H9 (cell line): ENCODE results near the gene DENND1A. TPM values are rescaled to one million over a fixed set of nuclear protein-coding genes. Genes with fewer than 3 reads are reported as not detected.

Source experiments
- DNase-seq: peaks from one replicate; pipeline ENCODE4 v3.0.0-alpha.2; 2017
- H2AFZ ChIP-seq: one replicate; pipeline ENCODE4 v1.6.1; 2013; ENCODE audit warnings: mild to moderate bottlenecking, low read length, control low read depth, moderate library complexity
- H2AK5ac ChIP-seq: 2 replicates; pipeline ENCODE4 v1.6.1; 2013; ENCODE audit warnings: low read length, control low read depth, mixed read lengths; ENCODE audit not compliant: insufficient read length
- H2BK120ac ChIP-seq: one replicate; pipeline ENCODE4 v1.6.1; 2013; ENCODE audit warnings: low read depth, mild to moderate bottlenecking, low read length, control low read depth, inconsistent platforms; ENCODE audit not compliant: poor library complexity, severe bottlenecking
- H2BK12ac ChIP-seq: 2 replicates; pipeline ENCODE4 v1.6.1; 2013; ENCODE audit warnings: low read length, control low read depth, mixed read lengths, low read depth; ENCODE audit not compliant: insufficient read length
- H2BK15ac ChIP-seq: 2 replicates; pipeline ENCODE4 v1.6.1; 2013; ENCODE audit warnings: low read depth, low read length, control low read depth
- H2BK20ac ChIP-seq: one replicate; pipeline ENCODE4 v1.6.1; 2013; ENCODE audit warnings: low read depth, mild to moderate bottlenecking, low read length, control low read depth, inconsistent platforms; ENCODE audit not compliant: poor library complexity, severe bottlenecking
- H2BK5ac ChIP-seq: 2 replicates; pipeline ENCODE4 v1.6.1; 2013; ENCODE audit warnings: low read length, control low read depth, mixed read lengths; ENCODE audit not compliant: insufficient read length
- H3K14ac ChIP-seq: 2 replicates; pipeline ENCODE4 v1.6.1; 2013; ENCODE audit warnings: low read length, control low read depth; ENCODE audit not compliant: insufficient read depth
- H3K18ac ChIP-seq: 2 replicates; pipeline ENCODE4 v1.6.1; 2013; ENCODE audit warnings: low read depth, mild to moderate bottlenecking, mixed read lengths, low read length, control low read depth; ENCODE audit not compliant: insufficient read length
- H3K23ac ChIP-seq: 2 replicates; pipeline ENCODE4 v1.6.1; 2013; ENCODE audit warnings: low read length, control low read depth, mixed read lengths, low read depth; ENCODE audit not compliant: insufficient read length
- H3K23me2 ChIP-seq: 2 replicates; pipeline ENCODE4 v1.6.1; 2013; ENCODE audit warnings: low read depth, mild to moderate bottlenecking, mixed read lengths, low read length, control low read depth; ENCODE audit not compliant: insufficient read length, poor library complexity, severe bottlenecking
- H3K27ac ChIP-seq: 2 replicates; pipeline ENCODE4 v1.5.1; 2013; ENCODE audit warnings: low read length, control low read depth, mixed read lengths, low read depth; ENCODE audit not compliant: insufficient read length
- H3K27me3 ChIP-seq: 2 replicates; pipeline ENCODE4 v1.6.1; 2013; ENCODE audit warnings: low read length, control low read depth, inconsistent platforms; ENCODE audit not compliant: insufficient read depth
- H3K4ac ChIP-seq: 2 replicates; pipeline ENCODE4 v1.6.1; 2013; ENCODE audit warnings: low read depth, mild to moderate bottlenecking, control low read depth, inconsistent platforms, low read length, moderate library complexity
- H3K4me1 ChIP-seq: 2 replicates; pipeline ENCODE4 v1.6.1; 2013; ENCODE audit warnings: low read length, control low read depth, inconsistent platforms; ENCODE audit not compliant: insufficient read depth
- H3K4me2 ChIP-seq: 2 replicates; pipeline ENCODE4 v1.6.1; 2013; ENCODE audit warnings: low read length, control low read depth, mixed read lengths; ENCODE audit not compliant: insufficient read length, insufficient read depth
- H3K56ac ChIP-seq: 2 replicates; pipeline ENCODE4 v1.6.1; 2013; ENCODE audit warnings: low read depth, mild to moderate bottlenecking, mixed read lengths, low read length, control low read depth; ENCODE audit not compliant: insufficient read length
- H3K79me1 ChIP-seq: 2 replicates; pipeline ENCODE4 v1.6.1; 2013; ENCODE audit warnings: low read depth, mild to moderate bottlenecking, moderate library complexity, low read length, control low read depth, inconsistent platforms; ENCODE audit not compliant: insufficient read depth, poor library complexity, severe bottlenecking
- H3K79me2 ChIP-seq: 2 replicates; pipeline ENCODE4 v1.6.1; 2013; ENCODE audit warnings: low read length, control low read depth, inconsistent platforms; ENCODE audit not compliant: insufficient read depth
- H3K9ac ChIP-seq: 2 replicates; pipeline ENCODE4 v1.6.1; 2013; ENCODE audit warnings: low read length, control low read depth, mixed read lengths; ENCODE audit not compliant: insufficient read length; ENCODE audit errors: extremely low read depth
- H3K9me3 ChIP-seq: one replicate; pipeline ENCODE4 v1.6.1; 2013; ENCODE audit warnings: low read depth, low read length, inconsistent platforms; ENCODE audit not compliant: control insufficient read depth
- H3T11ph ChIP-seq: one replicate; pipeline ENCODE4 v1.6.1; 2013; ENCODE audit warnings: mild to moderate bottlenecking, low read length, control low read depth, inconsistent platforms
- H4K20me1 ChIP-seq: one replicate; pipeline ENCODE4 v1.6.1; 2013; ENCODE audit not compliant: control insufficient read depth, insufficient read length, insufficient read depth
- H4K5ac ChIP-seq: 2 replicates; pipeline ENCODE4 v1.6.1; 2013; ENCODE audit warnings: low read depth, mild to moderate bottlenecking, mixed read lengths, low read length, control low read depth; ENCODE audit not compliant: insufficient read length
- H4K8ac ChIP-seq: replicated peaks from 2 replicates; pipeline ENCODE4 v1.6.1; 2013; ENCODE audit warnings: low read length, control low read depth, mixed read lengths, low read depth; ENCODE audit not compliant: insufficient read length
- H4K91ac ChIP-seq: 2 replicates; pipeline ENCODE4 v1.6.1; 2013; ENCODE audit warnings: low read depth, mild to moderate bottlenecking, moderate library complexity, mixed read lengths, low read length, control low read depth; ENCODE audit not compliant: insufficient read length
- H3K27ac Mint-ChIP-seq, 3 experiments: 2 replicates in 2 of 3; 3 replicates in 1 of 3; pipeline ENCODE4 v1.8.0; 2020 to 2021; ENCODE audit warnings: mixed read lengths in 3 of 3, mild to moderate bottlenecking in 1 of 3, moderate library complexity in 1 of 3
- H3K27me3 Mint-ChIP-seq: 2 replicates; pipeline ENCODE4 v1.8.0; 2021; ENCODE audit warnings: low read depth, mild to moderate bottlenecking, moderate library complexity, mixed read lengths
- H3K36me3 Mint-ChIP-seq, 3 experiments: 2 replicates in 2 of 3; 3 replicates in 1 of 3; pipeline ENCODE4 v1.8.0; 2020 to 2021; ENCODE audit warnings: low read depth in 3 of 3, mixed read lengths in 3 of 3; ENCODE audit not compliant: insufficient read depth in 1 of 3
- H3K4me1 Mint-ChIP-seq, 2 experiments: 2 replicates each; pipeline ENCODE4 v1.8.0; 2020; ENCODE audit warnings: mixed read lengths in 2 of 2
- H3K4me3 Mint-ChIP-seq, 2 experiments: 2 replicates in 1 of 2; 3 replicates in 1 of 2; pipeline ENCODE4 v1.8.0; 2020 to 2021; ENCODE audit warnings: mild to moderate bottlenecking in 2 of 2, mixed read lengths in 2 of 2, moderate library complexity in 1 of 2
- H3K9me3 Mint-ChIP-seq, 2 experiments: 2 replicates in 1 of 2; 3 replicates in 1 of 2; pipeline ENCODE4 v1.8.0; 2020; ENCODE audit warnings: mild to moderate bottlenecking in 2 of 2, mixed read lengths in 2 of 2, moderate library complexity in 1 of 2
- WGBS: extraction: QIAGEN DNeasy Blood & Tissue Kit; methylation state at CpG from one replicate; pipeline ENCODE4 v1.1.7; 2013; ENCODE audit warnings: missing lambda C conversion rate, low lambda C conversion rate, mixed read lengths; ENCODE audit not compliant: insufficient read length; ENCODE audit errors: extremely low coverage; 5-methylcytosine and 5-hydroxymethylcytosine counted together
- total RNA-seq: library from RNA; stranded (reverse); gene quantifications from 2 replicates; pipeline ENCODE4 v1.2.1, GENCODE V29; 2021
- TF ChIP-seq, protein P1 (sequence below): fragments of 200-600 bp; sonication (generic); conservative IDR thresholded peaks from 3 replicates; pipeline ENCODE4 v1.8.0; 2021; ENCODE audit warnings: antibody characterized with exemption, mild to moderate bottlenecking

The DENND1A gene
- total RNA-seq, 1 experiment from 2014 or later, result 20.4 TPM

DNA sequence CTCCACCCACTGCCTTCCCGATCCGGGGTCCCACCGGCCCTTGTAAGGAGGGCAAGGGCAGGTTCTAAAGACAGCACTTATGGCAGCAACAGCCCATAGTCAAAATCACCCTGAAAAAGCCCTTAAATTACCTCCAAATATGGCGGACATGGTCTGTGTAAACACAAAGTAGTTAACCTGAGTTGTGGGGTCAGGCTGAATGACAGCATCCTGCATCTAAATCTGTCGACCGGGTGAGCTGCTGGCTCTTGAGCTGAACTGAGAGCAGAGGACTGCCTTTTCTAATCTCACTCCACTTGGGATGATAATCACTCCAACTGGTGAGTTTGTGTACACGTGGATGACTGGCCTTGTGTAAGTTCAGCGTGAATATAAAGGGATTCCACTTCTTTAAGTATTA is 249.6 kb downstream of the DENND1A start:
- H4K8ac ChIP-seq, result no peak overlapping the region
- no peaks in the 10 kb centered on the region for H3K9me3 ChIP-seq
- Mint-ChIP-seq H3K4me1 (no peaks in the 10 kb centered on the region; a peak in 1 of 4 replicates), H3K4me3 (no peak overlapping the region), H3K36me3 (peaks cover 4 to 21% (median 19%) of the 10 kb centered on the region in 3 experiments), H3K27ac (no peak overlapping the region; a peak in 1 of 7 replicates), H3K9me3 (peaks cover 3% of the 10 kb centered on the region in 2 experiments; a peak in 3 of 5 replicates), H3K27me3 (peaks cover 1% of the 10 kb centered on the region; the same call in 1 of the 2 replicates)
- no peak overlapping the region for H3T11ph ChIP-seq
- H3K56ac ChIP-seq, result no peak overlapping the region
- no peak overlapping the region for H3K4me2 ChIP-seq
- WGBS, result no CpG with 5 or more reads among the region's 8 CpGs
- H3K23me2 ChIP-seq, result no peaks in the 10 kb centered on the region
- no peaks in the 10 kb centered on the region for H3K79me1 ChIP-seq
- TF ChIP-seq, protein P1, sequence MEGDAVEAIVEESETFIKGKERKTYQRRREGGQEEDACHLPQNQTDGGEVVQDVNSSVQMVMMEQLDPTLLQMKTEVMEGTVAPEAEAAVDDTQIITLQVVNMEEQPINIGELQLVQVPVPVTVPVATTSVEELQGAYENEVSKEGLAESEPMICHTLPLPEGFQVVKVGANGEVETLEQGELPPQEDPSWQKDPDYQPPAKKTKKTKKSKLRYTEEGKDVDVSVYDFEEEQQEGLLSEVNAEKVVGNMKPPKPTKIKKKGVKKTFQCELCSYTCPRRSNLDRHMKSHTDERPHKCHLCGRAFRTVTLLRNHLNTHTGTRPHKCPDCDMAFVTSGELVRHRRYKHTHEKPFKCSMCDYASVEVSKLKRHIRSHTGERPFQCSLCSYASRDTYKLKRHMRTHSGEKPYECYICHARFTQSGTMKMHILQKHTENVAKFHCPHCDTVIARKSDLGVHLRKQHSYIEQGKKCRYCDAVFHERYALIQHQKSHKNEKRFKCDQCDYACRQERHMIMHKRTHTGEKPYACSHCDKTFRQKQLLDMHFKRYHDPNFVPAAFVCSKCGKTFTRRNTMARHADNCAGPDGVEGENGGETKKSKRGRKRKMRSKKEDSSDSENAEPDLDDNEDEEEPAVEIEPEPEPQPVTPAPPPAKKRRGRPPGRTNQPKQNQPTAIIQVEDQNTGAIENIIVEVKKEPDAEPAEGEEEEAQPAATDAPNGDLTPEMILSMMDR, result no peak
- no peak overlapping the region for H3K18ac ChIP-seq
- H4K20me1 ChIP-seq, result no peaks in the 10 kb centered on the region
- H2BK120ac ChIP-seq, result no peak overlapping the region
- H3K4me1 ChIP-seq, result no peaks in the 10 kb centered on the region
- H2BK15ac ChIP-seq, result no peak overlapping the region
- H4K5ac ChIP-seq, result no peak overlapping the region
- H2AFZ ChIP-seq, result no peak overlapping the region
- no peak overlapping the region for H3K23ac ChIP-seq
- H3K27ac ChIP-seq, result no peak overlapping the region
- H3K27me3 ChIP-seq, result no peaks in the 10 kb centered on the region
- no peak overlapping the region for H3K9ac ChIP-seq
- H2BK5ac ChIP-seq, result no peak overlapping the region
- no peaks in the 10 kb centered on the region for H3K79me2 ChIP-seq
- H3K14ac ChIP-seq, result no peak overlapping the region
- no peak overlapping the region for H3K4ac ChIP-seq
- no peak overlapping the region for H2BK20ac ChIP-seq
- H4K91ac ChIP-seq, result no peak overlapping the region
- no peak overlapping the region for H2AK5ac ChIP-seq
- DNase-seq, result no peak
- no peak overlapping the region for H2BK12ac ChIP-seq
